ENCODE data around the gene RBM20.
"Not testable (repeated sequence)": the region's sequence is repeated elsewhere in the genome, so short reads cannot be mapped to it uniquely, and the experiment has no call there.

RBM20 gene

DNA sequence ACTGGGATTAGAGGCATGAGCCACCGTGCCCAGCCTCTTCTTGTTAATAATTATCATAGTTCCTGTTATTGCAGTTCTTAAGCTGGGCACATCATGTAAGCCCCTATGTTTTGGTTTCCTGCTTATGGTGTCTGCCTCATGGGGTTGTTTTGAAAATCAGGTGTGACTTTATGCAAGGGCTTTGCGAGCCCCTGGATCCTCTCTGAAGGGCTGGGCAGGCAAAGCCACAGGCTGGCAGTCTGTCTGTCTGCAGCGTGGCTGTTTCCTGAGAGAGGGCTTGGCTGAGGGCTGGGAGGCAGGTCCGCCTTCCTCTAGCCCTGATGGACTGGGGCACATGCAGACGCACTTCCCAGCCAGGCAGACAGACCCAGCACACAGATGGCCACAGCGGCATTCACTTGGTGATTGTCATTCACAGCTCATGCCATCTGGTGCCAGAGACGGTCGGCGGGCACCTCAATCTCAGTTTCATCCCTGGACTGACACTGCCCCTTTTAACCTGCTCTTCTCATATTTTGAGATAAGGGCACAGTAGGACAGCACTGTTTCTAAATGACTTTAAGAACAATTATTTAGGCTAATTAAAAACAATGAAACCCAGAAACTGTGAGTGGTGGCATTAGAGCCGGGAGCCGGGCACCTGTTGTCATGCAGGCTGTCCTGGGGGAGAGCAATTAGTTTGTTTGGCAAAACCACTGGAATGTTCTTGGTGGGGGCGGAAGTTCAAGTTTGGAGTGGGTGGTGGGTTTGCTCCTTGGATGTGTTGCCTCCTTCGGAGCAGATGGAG lies 35.5 kb downstream of the RBM20 start:
- peak; percentile 82 for DNase-seq

DNA sequence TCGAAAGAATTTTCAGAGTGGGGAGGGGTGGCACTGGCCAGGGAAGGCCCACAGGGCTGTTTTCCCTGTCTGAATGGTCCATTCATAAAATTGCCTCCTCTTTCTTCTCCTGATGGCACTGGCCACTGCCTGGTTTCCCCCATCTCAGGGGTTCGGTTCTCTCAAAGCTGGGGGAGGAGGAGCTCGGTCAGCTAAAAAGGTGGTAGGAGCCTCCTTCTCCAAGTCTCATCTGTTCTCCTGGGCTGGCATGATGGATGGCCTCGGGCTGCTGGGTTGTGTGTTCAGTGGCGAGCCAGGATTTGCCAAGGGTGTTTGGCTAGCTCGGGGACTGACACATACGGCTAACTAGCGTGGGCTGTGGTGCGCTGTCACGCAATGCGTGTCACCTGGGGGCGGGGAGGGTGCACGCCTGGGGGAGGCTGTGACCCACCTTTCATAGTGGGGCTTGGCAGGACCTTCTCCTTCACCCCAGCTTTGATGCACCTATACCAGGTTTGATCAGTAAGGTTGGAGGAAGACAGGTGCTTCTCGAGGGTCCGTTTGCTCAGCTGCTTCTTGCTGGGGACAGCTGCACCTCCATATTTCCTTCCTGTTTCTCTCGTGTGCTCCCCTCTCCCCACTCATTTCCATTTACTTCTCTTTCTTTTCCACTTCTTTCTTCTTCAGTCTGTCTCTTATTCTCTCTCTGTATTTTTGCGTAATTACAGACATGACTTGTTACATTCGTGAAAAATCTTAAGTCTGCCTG lies 36.3 kb downstream of the RBM20 start:
- no peak for DNase-seq

GRCh38 chr10:110681023-110681681 lies 37.0 kb downstream of the RBM20 start:
- DNase-seq: peak; percentile 42

DNA sequence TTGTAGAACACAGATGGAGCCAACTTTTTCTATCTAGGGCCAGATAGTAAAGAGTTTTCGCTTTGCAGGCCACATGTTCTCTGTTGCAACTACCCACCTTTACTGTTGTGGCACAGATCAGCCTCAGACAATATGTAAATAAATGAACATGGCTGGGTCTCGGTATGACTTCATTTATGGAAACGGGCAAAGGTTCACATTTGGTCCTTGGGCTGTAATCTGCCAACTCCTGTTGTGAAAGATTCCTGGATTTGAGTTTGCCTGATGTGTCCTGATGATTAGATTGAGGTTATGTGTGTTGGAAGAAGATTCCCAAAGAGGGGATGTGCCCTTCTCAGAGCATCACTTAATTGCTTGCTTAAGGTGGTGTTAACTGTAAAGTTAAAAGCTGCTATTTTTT lies 38.2 kb downstream of the RBM20 start:
- no peak for DNase-seq

DNA sequence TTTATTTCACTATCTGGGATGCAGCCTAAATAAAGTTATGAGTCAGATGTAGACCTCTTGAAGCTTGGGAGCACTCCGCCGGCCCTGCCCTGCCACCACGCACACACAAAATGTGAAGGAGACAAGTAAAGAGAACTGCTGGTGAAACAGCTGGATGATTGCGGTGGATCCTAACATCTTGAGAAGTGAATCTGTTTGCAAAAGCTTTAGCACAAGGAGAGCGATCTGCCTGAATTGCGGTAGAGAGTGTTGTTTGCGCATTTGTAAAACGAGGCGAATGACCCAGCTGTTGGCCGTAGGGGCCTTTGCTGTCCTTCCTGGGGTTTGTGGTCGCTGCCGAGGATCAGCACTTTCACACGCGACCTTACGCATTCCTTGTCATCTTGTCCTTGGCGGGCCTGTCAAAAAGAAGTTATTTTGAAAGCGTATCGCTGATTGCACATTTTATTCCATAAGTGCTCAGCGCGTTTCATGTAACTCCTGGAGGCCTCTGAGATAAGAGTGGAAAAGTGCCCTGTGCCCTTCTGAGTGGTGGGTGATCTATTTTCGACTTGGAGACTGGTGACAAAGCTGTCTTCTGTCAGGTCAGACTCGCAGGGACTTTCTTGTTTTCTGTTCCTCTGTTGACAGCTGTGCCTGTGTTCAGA lies 40.8 kb downstream of the RBM20 start:
- no peak for DNase-seq

DNA sequence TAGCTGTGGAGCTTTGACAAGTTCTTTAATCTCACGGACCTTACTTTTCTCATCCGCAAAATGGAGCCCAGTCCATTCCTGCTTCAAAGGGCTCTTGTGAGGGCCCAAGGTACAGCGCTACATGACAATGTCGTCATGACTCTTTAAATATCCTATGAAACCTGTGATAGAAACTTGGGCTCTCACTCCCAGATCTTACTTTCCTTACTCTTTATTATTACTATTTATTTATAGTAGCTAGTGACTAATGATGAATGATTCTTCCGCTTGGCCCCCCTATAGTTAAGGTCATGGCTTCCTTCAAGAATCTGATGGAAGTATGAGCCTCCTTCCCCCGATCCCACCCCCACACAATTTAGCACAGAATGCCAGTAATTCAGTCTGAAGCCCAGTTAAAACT lies 41.9 kb downstream of the RBM20 start:
- DNase-seq: no peak

DNA sequence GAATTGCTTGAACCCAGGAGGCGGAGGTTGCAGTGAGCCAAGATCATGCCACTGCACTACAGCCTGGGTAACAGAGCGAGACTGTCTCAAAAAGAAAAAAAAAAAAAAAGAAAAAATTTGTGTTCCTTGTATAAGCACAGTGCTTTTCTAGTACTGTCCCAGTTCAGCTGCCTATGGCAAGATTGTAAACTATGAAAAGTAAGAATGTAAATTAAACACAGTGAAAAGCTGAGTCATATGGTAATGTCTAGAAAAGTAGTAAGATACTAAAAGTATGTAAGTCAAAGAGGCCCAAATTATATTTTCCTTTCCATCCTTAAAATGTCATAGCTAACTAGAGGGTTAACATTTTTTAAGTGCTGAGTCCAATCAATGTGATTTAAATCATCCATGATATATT lies 42.8 kb downstream of the RBM20 start:
- no peak for DNase-seq

DNA sequence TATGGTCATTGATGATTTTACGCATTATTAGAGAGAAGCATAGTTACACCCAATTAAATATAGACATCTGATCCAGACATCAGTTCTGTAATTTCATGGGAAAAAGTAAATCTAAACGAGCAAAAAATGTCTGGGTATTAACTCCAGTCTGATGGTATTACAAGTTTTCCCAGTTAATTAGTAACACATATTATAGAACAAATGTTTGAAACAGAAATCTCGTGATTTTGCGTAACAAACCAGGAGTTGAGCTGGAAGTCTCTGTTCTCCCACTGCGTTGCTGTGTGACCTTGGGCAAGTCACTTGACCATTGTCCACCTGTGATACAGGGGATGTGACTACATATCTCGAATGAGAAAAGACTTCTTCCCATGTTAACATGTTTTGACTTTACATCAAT lies 43.3 kb downstream of the RBM20 start:
- no peak for DNase-seq

DNA sequence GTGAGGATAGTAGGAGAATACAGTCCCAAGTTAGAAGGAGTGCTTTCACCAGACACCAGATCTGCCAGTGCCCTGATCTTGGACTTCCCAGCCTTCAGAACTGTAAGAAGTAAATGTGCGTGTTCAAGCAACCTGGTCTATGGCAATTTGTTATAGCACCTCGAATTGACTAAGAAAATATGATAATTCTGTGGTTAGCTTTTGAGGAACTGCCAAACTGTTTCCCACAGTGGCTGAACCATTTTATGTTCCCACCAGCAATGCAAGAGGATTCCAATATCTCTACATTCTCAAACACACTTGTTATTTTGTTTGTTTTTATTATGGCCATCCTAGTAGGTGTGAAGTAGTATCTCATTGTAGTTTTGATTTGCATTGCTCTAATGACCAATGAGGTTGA lies 47.0 kb downstream of the RBM20 start:
- DNase-seq: no peak

DNA sequence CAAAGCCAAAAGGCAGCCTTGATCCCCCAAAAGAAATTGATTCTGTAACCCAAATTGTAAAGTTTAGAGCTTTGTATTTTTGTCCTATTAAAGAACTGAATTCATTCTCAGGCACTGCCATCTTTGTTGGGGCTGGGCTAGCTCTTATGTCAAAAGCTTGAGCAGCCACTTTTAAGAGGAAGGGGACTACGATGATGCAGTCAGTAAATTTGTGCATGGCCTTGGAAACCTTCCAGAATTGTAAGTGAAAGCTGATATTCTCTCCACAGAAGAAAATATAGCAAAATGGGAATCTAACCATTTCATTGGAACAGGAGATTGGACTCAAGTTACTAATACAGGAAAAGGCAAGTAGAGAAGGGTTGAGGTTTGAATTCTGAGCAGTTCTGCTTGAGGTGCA lies 50.1 kb downstream of the RBM20 start:
- DNase-seq: no peak

DNA sequence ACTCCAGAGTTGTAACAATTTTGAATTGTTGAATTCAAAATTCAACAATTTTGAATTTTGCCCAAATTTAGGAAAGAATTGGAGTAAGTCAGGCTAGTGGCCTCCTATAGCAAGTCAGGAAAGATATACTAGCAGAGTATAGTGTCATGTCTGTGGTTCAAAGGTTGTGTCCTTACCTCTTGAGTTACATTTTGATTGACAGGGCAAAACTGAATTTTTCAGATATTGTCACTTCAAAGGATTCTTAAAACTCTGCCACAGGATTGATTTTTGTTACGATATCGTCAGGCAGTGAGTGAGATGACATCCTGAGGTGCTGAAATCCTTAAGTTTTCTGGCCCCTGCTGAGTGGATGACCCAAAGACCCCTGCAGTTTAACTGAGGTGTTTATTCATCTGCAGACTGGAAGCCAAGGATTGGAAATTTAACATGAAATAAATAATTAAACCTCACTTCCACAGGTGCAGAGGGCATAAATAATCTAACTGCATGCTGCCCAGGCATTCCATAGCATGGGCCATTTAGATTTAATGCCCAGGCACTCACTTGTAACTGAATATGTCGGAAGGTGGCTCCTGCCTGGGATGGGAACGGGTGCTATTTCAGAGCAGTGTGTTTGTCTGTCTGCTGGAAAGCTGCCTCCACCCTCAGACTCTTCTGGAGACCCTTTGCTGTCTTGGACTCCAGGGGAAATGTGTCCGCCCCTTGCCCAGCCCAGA lies 50.8 kb downstream of the RBM20 start:
- DNase-seq: no peak

GRCh38 chr10:110695539-110695886 lies 51.4 kb downstream of the RBM20 start:
- DNase-seq: no peak

DNA sequence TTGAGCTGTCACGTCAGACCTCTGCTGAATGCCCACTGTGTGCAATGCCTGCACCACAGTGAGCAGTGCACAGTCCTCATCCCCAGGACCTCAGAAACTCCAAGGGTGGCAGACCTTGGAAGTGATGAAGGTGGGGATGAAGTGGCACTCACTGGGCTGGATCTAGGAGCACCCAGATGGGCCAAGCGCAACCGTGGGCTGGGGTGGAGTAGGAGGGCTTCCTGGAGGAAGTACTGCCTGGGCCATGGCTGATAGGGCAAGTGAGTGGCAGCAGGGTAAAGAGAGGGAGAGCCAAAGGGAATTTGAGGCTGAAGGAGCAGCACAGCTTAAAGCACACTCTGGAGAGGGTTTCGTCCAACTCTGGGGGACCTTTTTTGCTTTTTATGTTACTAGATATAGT lies 52.3 kb downstream of the RBM20 start:
- no peak for DNase-seq

- no peak for DNase-seq
Observed at GRCh38 chr10:110698340-110698739, 54.2 kb downstream of the RBM20 start.

DNA sequence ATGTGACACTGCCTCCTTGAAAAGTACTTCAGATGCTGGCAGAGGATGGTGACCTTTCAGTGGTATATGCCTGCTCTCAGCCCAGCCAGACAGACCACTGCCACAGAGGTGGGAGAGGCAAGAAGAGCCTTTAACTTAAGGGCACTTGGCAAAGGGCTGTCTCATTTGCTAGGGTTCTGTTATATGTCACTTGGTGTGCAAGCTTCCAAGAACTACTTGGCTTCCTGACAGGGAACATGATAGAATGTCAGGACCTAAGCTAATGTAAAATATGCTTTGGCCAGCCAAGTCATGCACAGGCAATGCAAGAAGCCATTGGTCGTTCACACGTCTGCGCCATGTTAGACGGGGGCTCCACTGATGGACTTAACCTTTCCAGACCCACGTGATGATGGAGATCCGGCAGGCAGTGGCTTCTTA lies 54.7 kb downstream of the RBM20 start:
- peak; percentile 55 for DNase-seq

GRCh38 chr10:110699859-110700468 lies 55.8 kb downstream of the RBM20 start:
- no peak for DNase-seq

GRCh38 chr10:110700947-110701616 lies 56.9 kb downstream of the RBM20 start:
- no peak for DNase-seq

DNA sequence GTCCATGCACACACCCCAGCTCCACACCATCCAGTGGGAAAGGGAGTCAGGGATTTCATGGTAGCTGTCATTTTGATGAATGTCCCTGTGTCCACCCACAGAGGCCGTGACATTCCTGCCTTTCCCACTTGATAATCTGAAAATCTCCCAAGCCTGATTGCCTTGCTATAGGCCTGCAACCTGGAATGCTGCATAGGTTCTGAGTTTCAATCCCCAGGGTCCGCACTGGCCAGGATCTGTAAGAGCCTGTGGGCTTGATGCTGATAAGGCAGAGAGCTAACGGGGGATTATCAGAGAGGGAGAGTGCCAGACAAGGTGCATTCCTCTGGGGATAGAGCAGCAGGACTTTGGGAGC lies 57.5 kb downstream of the RBM20 start:
- DNase-seq: no peak

- no peak for DNase-seq
Observed at GRCh38 chr10:110704070-110704469, 59.9 kb downstream of the RBM20 start.

- no peak for DNase-seq
Observed at GRCh38 chr10:110704906-110705476, 60.9 kb downstream of the RBM20 start.

GRCh38 chr10:110705596-110705995 lies 61.5 kb downstream of the RBM20 start:
- DNase-seq: not testable (repeated sequence)
